ENCODE data around the gene TIMM50.

Gene TIMM50

DNA sequence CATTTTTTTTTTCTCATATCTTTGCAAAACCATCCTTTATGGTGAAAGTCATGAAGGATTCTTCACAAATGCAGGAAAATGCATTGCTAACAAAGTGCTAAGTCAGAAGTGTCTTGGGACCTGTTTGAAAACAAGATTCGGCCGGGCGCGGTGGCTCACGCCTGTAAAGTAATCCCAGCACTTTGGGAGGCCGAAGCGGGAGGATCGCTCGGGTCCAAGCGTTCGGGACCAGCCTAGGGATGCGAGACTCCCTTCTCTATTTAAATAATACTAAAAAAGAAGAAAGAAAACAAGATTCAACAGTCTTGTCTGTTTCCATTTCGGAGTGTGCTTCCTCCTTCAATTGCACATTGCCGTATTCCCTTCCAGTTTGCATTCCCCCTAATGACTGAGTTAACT, 51.2 kb downstream of the TIMM50 start:
- in situ Hi-C loops (cut with MboI; ENCODE audit: low sequenced_read_pairs, unreplicated experiment): no loop called here
- DNase-seq (ENCODE audit: low spot score): no peak

DNA sequence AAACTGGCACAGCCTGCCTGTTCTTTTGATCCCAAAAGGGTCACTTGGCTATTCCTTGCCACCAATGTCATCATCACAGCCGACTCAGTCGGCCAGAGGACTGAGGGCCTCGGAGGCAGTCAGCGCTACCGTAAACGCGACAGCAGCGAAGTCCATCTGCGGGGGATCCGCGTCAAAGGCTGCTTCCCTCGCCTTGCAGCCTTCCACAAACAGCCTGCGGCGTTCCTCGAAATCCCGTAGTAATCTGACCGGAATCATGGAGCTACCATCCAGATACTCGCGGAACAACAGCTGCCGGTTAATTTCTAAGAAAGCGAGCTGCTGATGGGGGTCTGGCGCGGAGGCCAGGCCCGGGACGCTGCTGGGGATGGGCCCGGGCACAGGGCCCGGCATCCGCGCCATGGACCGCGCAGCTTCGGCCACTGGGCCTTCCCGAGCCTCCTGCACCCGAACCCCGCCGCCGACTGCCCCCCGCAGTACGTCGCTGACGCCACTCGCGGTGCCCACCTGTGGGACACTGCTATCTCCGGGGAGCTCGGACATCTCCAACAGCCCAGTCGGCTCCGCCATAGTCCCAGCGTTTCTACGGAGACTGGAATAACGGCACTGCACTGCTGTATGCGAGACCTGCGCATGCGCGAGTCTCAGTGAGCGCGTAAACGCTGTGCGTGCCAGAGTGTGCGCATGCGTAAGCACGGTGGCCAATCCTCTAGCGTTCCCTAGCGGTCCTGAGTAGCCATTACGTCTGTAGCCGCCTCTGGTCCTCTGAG, 51.8 kb downstream of the TIMM50 start, which contains the start of gene EID2B:
TSS of gene EID2B (minus strand) at position 620 of the 770 bp plus-strand sequence. CDS start at position 570, 50 bp downstream.
- in situ Hi-C loops (cut with MboI; ENCODE audit: low sequenced_read_pairs, unreplicated experiment): no loop called here
- TF ChIP-seq, protein P1, sequence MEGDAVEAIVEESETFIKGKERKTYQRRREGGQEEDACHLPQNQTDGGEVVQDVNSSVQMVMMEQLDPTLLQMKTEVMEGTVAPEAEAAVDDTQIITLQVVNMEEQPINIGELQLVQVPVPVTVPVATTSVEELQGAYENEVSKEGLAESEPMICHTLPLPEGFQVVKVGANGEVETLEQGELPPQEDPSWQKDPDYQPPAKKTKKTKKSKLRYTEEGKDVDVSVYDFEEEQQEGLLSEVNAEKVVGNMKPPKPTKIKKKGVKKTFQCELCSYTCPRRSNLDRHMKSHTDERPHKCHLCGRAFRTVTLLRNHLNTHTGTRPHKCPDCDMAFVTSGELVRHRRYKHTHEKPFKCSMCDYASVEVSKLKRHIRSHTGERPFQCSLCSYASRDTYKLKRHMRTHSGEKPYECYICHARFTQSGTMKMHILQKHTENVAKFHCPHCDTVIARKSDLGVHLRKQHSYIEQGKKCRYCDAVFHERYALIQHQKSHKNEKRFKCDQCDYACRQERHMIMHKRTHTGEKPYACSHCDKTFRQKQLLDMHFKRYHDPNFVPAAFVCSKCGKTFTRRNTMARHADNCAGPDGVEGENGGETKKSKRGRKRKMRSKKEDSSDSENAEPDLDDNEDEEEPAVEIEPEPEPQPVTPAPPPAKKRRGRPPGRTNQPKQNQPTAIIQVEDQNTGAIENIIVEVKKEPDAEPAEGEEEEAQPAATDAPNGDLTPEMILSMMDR (IDR thresholded peaks at IDR 0.05; ENCODE audit: borderline replicate concordance, control extremely low read depth, extremely low read depth, insufficient read depth, missing control alignments): peak; percentile 95

More for the DNA sequence above, 51.2 kb downstream of the TIMM50 start:
- TF ChIP-seq, protein P1 (IDR thresholded peaks at IDR 0.05; ENCODE audit: borderline replicate concordance, control extremely low read depth, extremely low read depth, insufficient read depth, missing control alignments): no peak

GRCh38 chr19:39533003-39533512, 52.4 kb downstream of the TIMM50 start:
- TF ChIP-seq, protein P1 (IDR thresholded peaks at IDR 0.05; ENCODE audit: borderline replicate concordance, control extremely low read depth, extremely low read depth, insufficient read depth, missing control alignments): no peak
- in situ Hi-C loops (cut with MboI; ENCODE audit: low sequenced_read_pairs, unreplicated experiment): no loop called here
- DNase-seq (ENCODE audit: low spot score): no peak

More for the DNA sequence above, 51.8 kb downstream of the TIMM50 start, which contains the start of gene EID2B:
- DNase-seq (ENCODE audit: low spot score): peak; percentile 97

- no peak for DNase-seq (ENCODE audit: low spot score)
- TF ChIP-seq, protein P1 (IDR thresholded peaks at IDR 0.05; ENCODE audit: borderline replicate concordance, control extremely low read depth, extremely low read depth, insufficient read depth, missing control alignments): no peak
- in situ Hi-C loops (cut with MboI; ENCODE audit: low sequenced_read_pairs, unreplicated experiment): no loop called here
Observed at GRCh38 chr19:39533791-39534190, 53.2 kb downstream of the TIMM50 start.

GRCh38 chr19:39539165-39539517, 58.5 kb downstream of the TIMM50 start:
- DNase-seq (ENCODE audit: low spot score): no peak
- in situ Hi-C loops (cut with MboI; ENCODE audit: low sequenced_read_pairs, unreplicated experiment): no loop called here
- TF ChIP-seq, protein P1 (IDR thresholded peaks at IDR 0.05; ENCODE audit: borderline replicate concordance, control extremely low read depth, extremely low read depth, insufficient read depth, missing control alignments): no peak

DNA sequence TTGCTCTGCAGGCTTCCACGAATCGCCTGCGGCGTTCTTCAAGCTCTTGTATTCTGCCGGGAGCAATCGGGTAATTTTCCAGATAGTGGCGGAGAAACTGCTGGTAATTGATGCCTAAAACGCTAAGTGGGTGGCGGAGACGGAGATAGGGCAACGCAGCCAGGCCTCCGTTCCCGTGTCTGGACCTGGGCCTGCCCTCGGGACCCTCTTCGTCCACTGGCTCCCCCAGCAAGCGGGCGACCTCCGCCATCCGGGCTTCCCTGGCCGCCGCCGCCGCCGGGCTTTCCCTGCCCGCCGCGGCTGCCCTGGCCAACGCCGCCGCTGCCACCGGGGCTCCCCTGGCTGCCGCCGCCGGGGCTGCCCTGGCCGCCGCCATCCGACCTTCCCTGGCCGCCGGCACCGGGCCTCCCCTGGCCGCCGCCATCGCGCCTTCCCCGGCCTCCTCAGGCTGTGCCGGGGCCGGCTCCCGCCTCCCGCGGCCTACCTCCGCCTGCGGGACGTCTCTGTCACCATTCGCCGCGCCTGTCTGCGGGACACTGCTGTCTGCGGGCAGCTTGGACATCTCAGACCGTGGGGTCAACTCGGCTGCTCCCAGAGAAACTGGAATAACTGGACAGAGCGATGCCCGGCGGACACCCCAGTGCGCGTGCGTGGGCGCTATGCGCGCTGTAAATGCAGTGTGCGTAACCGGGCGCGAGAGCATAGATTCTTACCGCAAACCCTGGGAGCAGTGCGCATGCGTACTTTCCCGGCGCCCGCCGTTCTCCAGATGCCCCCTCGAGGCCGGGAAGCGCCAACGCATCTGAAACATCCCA, 59.1 kb downstream of the TIMM50 start, which contains the start of gene EID2:
TSS of gene EID2 (minus strand) at position 644 of the 815 bp plus-strand sequence. CDS start at position 562, 82 bp downstream.
- in situ Hi-C loops (cut with MboI; ENCODE audit: low sequenced_read_pairs, unreplicated experiment): no loop called here
- peak; percentile 95 for DNase-seq (ENCODE audit: low spot score)
- TF ChIP-seq, protein P1 (IDR thresholded peaks at IDR 0.05; ENCODE audit: borderline replicate concordance, control extremely low read depth, extremely low read depth, insufficient read depth, missing control alignments): peak; percentile 84

Measured in GM13976 (cell line).